Measurements from ENCODE around the gene NR6A1.
"Not testable (repeated sequence)": the region's sequence is repeated elsewhere in the genome, so short reads cannot be mapped to it uniquely, and the experiment has no call there.

The NR6A1 gene

GRCh38 chr9:124776618-124776953, 5.5 kb upstream of the NR6A1 start:
- peaks cover 7 to 11% of the 10 kb centered on the region in 2 donors for H3K27me3 ChIP-seq (ENCODE audit: control insufficient read depth in 1 of 2, insufficient read depth in 2 of 2, low read length in 2 of 2)
- peak overlapping the region; percentile 11 to 50 for H3K4me3 ChIP-seq (ENCODE audit: low read depth in 1 of 2, low read length in 2 of 2)
- peak overlapping the region in 1 of 2 donors; percentile 12 for H3K9ac ChIP-seq (ENCODE audit: low read depth in 1 of 2, low read length in 2 of 2)
- no peak overlapping the region for H3K27ac ChIP-seq (ENCODE audit: low read depth, low read length)
- H3K4me1 ChIP-seq (ENCODE audit: control insufficient read depth in 1 of 2, insufficient read depth in 2 of 2, low read length in 2 of 2) = peaks cover 5 to 14% of the 10 kb centered on the region in 2 donors
- no peaks in the 10 kb centered on the region for H3K36me3 ChIP-seq (ENCODE audit: control insufficient read depth in 1 of 2, insufficient read depth in 2 of 2, low read length in 2 of 2)
- H3K9me3 ChIP-seq (ENCODE audit: control insufficient read depth in 1 of 2, low read length in 2 of 2) = no peaks in the 10 kb centered on the region

- Histone ChIP-seq H3K4me3 (ENCODE audit: low read depth in 1 of 2, low read length in 2 of 2) (no peak overlapping the region), H3K9ac (ENCODE audit: low read depth in 1 of 2, low read length in 2 of 2) (no peak overlapping the region), H3K27me3 (ENCODE audit: control insufficient read depth in 1 of 2, insufficient read depth in 2 of 2, low read length in 2 of 2) (peaks cover 7 to 11% of the 10 kb centered on the region in 2 donors), H3K27ac (ENCODE audit: low read depth, low read length) (no peak overlapping the region), H3K9me3 (ENCODE audit: control insufficient read depth in 1 of 2, low read length in 2 of 2) (no peaks in the 10 kb centered on the region), H3K36me3 (ENCODE audit: control insufficient read depth in 1 of 2, insufficient read depth in 2 of 2, low read length in 2 of 2) (no peaks in the 10 kb centered on the region), H3K4me1 (ENCODE audit: control insufficient read depth in 1 of 2, insufficient read depth in 2 of 2, low read length in 2 of 2) (peaks cover 5 to 14% of the 10 kb centered on the region in 2 donors)
These were observed 3.2 kb upstream of the NR6A1 start for GRCh38 chr9:124774129-124774978.

GRCh38 chr9:124773473-124774128, 2.5 kb upstream of the NR6A1 start:
- H3K4me3 ChIP-seq (ENCODE audit: low read depth in 1 of 2, low read length in 2 of 2) = no peak overlapping the region
- no peaks in the 10 kb centered on the region for H3K36me3 ChIP-seq (ENCODE audit: control insufficient read depth in 1 of 2, insufficient read depth in 2 of 2, low read length in 2 of 2)
- H3K9ac ChIP-seq (ENCODE audit: low read depth in 1 of 2, low read length in 2 of 2) = no peak overlapping the region
- no peak overlapping the region for H3K27ac ChIP-seq (ENCODE audit: low read depth, low read length)
- peaks cover 6 to 18% of the 10 kb centered on the region in 2 donors for H3K4me1 ChIP-seq (ENCODE audit: control insufficient read depth in 1 of 2, insufficient read depth in 2 of 2, low read length in 2 of 2)
- H3K9me3 ChIP-seq (ENCODE audit: control insufficient read depth in 1 of 2, low read length in 2 of 2) = no peaks in the 10 kb centered on the region
- peaks cover 7 to 13% of the 10 kb centered on the region in 2 donors for H3K27me3 ChIP-seq (ENCODE audit: control insufficient read depth in 1 of 2, insufficient read depth in 2 of 2, low read length in 2 of 2)

- H3K4me3 ChIP-seq (ENCODE audit: low read depth in 1 of 2, low read length in 2 of 2) = not testable (repeated sequence)
- H3K4me1 ChIP-seq (ENCODE audit: control insufficient read depth in 1 of 2, insufficient read depth in 2 of 2, low read length in 2 of 2) = peaks cover 13 to 19% of the 10 kb centered on the region in 2 donors
These were observed 1.8 kb upstream of the NR6A1 start for GRCh38 chr9:124772877-124773276.

GRCh38 chr9:124771867-124772679, 962 bp upstream of the NR6A1 start:
- Histone ChIP-seq H3K4me1 (ENCODE audit: control insufficient read depth in 1 of 2, insufficient read depth in 2 of 2, low read length in 2 of 2) (peaks cover 21 to 27% of the 10 kb centered on the region in 2 donors), H3K27me3 (ENCODE audit: control insufficient read depth in 1 of 2, insufficient read depth in 2 of 2, low read length in 2 of 2) (peaks cover 5 to 7% of the 10 kb centered on the region in 2 donors), H3K9me3 (ENCODE audit: control insufficient read depth in 1 of 2, low read length in 2 of 2) (no peaks in the 10 kb centered on the region), H3K36me3 (ENCODE audit: control insufficient read depth in 1 of 2, insufficient read depth in 2 of 2, low read length in 2 of 2) (no peaks in the 10 kb centered on the region), H3K27ac (ENCODE audit: low read depth, low read length) (no peak overlapping the region), H3K4me3 (ENCODE audit: low read depth in 1 of 2, low read length in 2 of 2) (peak overlapping the region; percentile 85 to 88), H3K9ac (ENCODE audit: low read depth in 1 of 2, low read length in 2 of 2) (peak overlapping the region; percentile 58 to 72)

More at GRCh38 chr9:124772877-124773276, 1.8 kb upstream of the NR6A1 start:
- H3K9ac ChIP-seq (ENCODE audit: low read depth in 1 of 2, low read length in 2 of 2); H3K27ac ChIP-seq (ENCODE audit: low read depth, low read length); H3K36me3 ChIP-seq (ENCODE audit: control insufficient read depth in 1 of 2, insufficient read depth in 2 of 2, low read length in 2 of 2); H3K9me3 ChIP-seq (ENCODE audit: control insufficient read depth in 1 of 2, low read length in 2 of 2): not testable (repeated sequence)
- peaks cover 7 to 13% of the 10 kb centered on the region in 2 donors for H3K27me3 ChIP-seq (ENCODE audit: control insufficient read depth in 1 of 2, insufficient read depth in 2 of 2, low read length in 2 of 2)

- Histone ChIP-seq H3K9ac (ENCODE audit: low read depth in 1 of 2, low read length in 2 of 2) (peak overlapping the region; percentile 72 to 73), H3K27me3 (ENCODE audit: control insufficient read depth in 1 of 2, insufficient read depth in 2 of 2, low read length in 2 of 2) (peaks cover 0 to 2% of the 10 kb centered on the region in 2 donors)
These were observed 621 bp downstream of the NR6A1 start for GRCh38 chr9:124770359-124771020.

GRCh38 chr9:124769549-124770358, 1.4 kb downstream of the NR6A1 start:
- H3K27me3 ChIP-seq (ENCODE audit: control insufficient read depth in 1 of 2, insufficient read depth in 2 of 2, low read length in 2 of 2) = peaks cover 0 to 2% of the 10 kb centered on the region in 2 donors
- peak overlapping the region; percentile 72 to 73 for H3K9ac ChIP-seq (ENCODE audit: low read depth in 1 of 2, low read length in 2 of 2)
- no peaks in the 10 kb centered on the region for H3K36me3 ChIP-seq (ENCODE audit: control insufficient read depth in 1 of 2, insufficient read depth in 2 of 2, low read length in 2 of 2)
- H3K9me3 ChIP-seq (ENCODE audit: control insufficient read depth in 1 of 2, low read length in 2 of 2) = no peaks in the 10 kb centered on the region
- peak overlapping the region; percentile 85 for H3K4me3 ChIP-seq (ENCODE audit: low read depth in 1 of 2, low read length in 2 of 2)
- H3K27ac ChIP-seq (ENCODE audit: low read depth, low read length) = peak overlapping the region; percentile 71
- peaks cover 24% of the 10 kb centered on the region in 2 donors for H3K4me1 ChIP-seq (ENCODE audit: control insufficient read depth in 1 of 2, insufficient read depth in 2 of 2, low read length in 2 of 2)

More at GRCh38 chr9:124770359-124771020, 621 bp downstream of the NR6A1 start:
- peaks cover 22 to 24% of the 10 kb centered on the region in 2 donors for H3K4me1 ChIP-seq (ENCODE audit: control insufficient read depth in 1 of 2, insufficient read depth in 2 of 2, low read length in 2 of 2)
- H3K9me3 ChIP-seq (ENCODE audit: control insufficient read depth in 1 of 2, low read length in 2 of 2) = no peaks in the 10 kb centered on the region
- H3K4me3 ChIP-seq (ENCODE audit: low read depth in 1 of 2, low read length in 2 of 2) = peak overlapping the region; percentile 85
- peak overlapping the region; percentile 71 for H3K27ac ChIP-seq (ENCODE audit: low read depth, low read length)
- no peaks in the 10 kb centered on the region for H3K36me3 ChIP-seq (ENCODE audit: control insufficient read depth in 1 of 2, insufficient read depth in 2 of 2, low read length in 2 of 2)

- Histone ChIP-seq H3K9me3 (ENCODE audit: control insufficient read depth in 1 of 2, low read length in 2 of 2) (no peaks in the 10 kb centered on the region), H3K27me3 (ENCODE audit: control insufficient read depth in 1 of 2, insufficient read depth in 2 of 2, low read length in 2 of 2) (peaks cover 0 to 2% of the 10 kb centered on the region in 2 donors), H3K9ac (ENCODE audit: low read depth in 1 of 2, low read length in 2 of 2) (peak overlapping the region; percentile 72 to 73), H3K36me3 (ENCODE audit: control insufficient read depth in 1 of 2, insufficient read depth in 2 of 2, low read length in 2 of 2) (no peaks in the 10 kb centered on the region), H3K27ac (ENCODE audit: low read depth, low read length) (no peak overlapping the region), H3K4me3 (ENCODE audit: low read depth in 1 of 2, low read length in 2 of 2) (peak overlapping the region; percentile 85), H3K4me1 (ENCODE audit: control insufficient read depth in 1 of 2, insufficient read depth in 2 of 2, low read length in 2 of 2) (peaks cover 24 to 26% of the 10 kb centered on the region in 2 donors)
These were observed 2.2 kb downstream of the NR6A1 start for GRCh38 chr9:124768750-124769548.

All from duodenal mucosa (tissue), 2 donors.